NCI-H2196 treated with DMSO at 0.1 percent for 48 hours (cell line): ENCODE results near the gene MYO3A.

Experiments used
- DNase-seq: peaks from one replicate; lab custom pipeline; 2025; ENCODE audit not compliant: unreplicated experiment; lab: John Stamatoyannopoulos, UW

MYO3A gene, protein sequence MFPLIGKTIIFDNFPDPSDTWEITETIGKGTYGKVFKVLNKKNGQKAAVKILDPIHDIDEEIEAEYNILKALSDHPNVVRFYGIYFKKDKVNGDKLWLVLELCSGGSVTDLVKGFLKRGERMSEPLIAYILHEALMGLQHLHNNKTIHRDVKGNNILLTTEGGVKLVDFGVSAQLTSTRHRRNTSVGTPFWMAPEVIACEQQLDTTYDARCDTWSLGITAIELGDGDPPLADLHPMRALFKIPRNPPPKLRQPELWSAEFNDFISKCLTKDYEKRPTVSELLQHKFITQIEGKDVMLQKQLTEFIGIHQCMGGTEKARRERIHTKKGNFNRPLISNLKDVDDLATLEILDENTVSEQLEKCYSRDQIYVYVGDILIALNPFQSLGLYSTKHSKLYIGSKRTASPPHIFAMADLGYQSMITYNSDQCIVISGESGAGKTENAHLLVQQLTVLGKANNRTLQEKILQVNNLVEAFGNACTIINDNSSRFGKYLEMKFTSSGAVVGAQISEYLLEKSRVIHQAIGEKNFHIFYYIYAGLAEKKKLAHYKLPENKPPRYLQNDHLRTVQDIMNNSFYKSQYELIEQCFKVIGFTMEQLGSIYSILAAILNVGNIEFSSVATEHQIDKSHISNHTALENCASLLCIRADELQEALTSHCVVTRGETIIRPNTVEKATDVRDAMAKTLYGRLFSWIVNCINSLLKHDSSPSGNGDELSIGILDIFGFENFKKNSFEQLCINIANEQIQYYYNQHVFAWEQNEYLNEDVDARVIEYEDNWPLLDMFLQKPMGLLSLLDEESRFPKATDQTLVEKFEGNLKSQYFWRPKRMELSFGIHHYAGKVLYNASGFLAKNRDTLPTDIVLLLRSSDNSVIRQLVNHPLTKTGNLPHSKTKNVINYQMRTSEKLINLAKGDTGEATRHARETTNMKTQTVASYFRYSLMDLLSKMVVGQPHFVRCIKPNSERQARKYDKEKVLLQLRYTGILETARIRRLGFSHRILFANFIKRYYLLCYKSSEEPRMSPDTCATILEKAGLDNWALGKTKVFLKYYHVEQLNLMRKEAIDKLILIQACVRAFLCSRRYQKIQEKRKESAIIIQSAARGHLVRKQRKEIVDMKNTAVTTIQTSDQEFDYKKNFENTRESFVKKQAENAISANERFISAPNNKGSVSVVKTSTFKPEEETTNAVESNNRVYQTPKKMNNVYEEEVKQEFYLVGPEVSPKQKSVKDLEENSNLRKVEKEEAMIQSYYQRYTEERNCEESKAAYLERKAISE (N-terminal part only)

DNA sequence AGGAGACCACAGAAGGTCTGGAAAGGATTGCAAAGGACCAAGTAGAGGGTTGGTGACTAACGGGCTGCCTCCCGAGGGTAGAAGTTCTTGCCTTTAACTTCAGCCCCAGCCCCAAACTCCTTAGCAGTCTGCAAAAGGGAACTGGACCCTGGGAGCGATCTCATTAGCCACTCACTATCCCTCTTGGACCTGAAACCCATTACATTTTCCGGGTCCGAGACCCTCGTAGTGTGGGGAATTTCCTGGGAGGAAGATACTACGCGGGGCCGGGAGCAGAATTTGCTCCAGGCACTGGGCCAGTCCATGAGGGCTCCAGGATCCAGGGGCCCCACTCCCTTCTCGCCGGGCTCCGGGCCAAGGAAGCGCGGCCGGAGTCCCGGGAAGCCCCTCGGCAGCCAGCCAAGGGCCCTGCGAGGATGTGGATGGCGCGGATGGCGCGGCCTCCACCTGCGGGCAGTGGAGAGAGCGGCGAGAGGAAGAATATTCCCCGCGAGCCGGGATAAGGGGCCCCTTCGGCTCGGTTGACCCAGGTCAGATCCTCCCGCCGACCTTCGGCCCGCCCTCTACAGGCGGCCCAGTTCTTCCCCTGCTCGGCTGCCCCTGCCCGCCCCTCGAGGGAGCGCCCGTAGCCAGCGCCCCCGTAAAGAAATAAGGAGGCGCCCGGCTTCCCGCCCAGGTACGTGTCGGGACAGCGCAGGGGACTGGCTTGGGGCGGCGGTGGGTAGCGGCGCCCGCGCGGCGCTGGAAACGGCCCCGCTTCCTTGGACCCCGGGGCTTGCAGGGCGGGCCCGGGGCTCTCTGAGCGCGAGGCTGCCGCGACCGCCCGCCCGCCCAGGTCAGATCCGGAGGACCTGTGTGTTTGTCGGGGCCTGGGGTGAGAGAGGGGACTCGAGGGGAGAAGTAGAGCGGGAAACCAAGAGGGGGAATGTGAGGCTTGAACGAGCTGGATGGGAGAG, at the start of gene MYO3A:
TSS of gene MYO3A (plus strand) at position 577 of the 956 bp plus-strand sequence. CDS start 17,882 bp downstream, outside the sequence.
- DNase-seq, result no peak

GRCh38 chr10:25888627-25889026, 45.4 kb upstream of the MYO3A start:
- no peak for DNase-seq

DNA sequence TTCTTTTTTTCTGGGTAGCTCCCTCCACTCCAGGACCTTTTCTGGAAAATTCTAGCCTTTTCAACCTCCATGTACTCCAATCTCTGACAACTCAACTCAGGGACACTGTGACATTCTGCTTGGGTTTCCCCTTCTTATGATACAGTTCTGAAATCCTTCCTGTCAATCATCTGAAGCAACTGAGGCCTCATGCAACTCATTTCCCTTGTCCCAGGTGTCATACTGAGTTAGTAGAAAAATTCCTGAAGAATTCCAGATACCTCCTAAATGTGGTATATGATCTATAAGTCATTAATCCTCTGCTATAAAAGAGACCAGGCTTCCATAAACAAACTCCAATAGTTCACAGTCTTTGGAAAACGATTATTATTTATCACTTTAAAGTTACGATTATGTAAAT, 43.0 kb upstream of the MYO3A start:
- no peak for DNase-seq

- DNase-seq, result no peak
Observed at GRCh38 chr10:25895856-25896255, 38.2 kb upstream of the MYO3A start.

GRCh38 chr10:25896421-25896820, 37.6 kb upstream of the MYO3A start:
- DNase-seq, result no peak

GRCh38 chr10:25899304-25899703, 34.7 kb upstream of the MYO3A start:
- no peak for DNase-seq

GRCh38 chr10:25901199-25901598, 32.8 kb upstream of the MYO3A start:
- no peak for DNase-seq

GRCh38 chr10:25902002-25902401, 32.0 kb upstream of the MYO3A start:
- DNase-seq, result no peak

- no peak for DNase-seq
Observed at GRCh38 chr10:25907261-25907660, 26.8 kb upstream of the MYO3A start.

DNA sequence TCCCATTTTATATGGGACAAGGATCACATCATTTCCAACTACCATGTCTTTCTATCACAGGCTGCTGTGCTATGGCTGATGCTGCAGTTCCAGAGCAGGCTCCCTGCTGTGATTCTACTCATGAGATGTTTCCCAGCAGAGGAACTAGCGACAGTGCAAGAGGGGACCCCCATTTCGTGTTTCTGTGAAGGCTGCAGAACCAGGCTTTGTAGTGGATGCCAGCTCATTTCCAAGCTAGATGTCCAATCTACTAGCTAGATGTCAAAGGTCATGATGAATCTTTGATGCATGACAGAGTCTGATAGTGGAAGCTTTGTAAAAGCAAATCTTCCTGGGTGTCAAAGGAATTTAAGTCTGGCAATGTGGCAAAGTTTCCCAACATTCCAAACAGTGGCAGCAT, 21.2 kb upstream of the MYO3A start:
- DNase-seq, result no peak

- DNase-seq, result no peak
Observed at GRCh38 chr10:25914776-25915175, 19.3 kb upstream of the MYO3A start.

DNA sequence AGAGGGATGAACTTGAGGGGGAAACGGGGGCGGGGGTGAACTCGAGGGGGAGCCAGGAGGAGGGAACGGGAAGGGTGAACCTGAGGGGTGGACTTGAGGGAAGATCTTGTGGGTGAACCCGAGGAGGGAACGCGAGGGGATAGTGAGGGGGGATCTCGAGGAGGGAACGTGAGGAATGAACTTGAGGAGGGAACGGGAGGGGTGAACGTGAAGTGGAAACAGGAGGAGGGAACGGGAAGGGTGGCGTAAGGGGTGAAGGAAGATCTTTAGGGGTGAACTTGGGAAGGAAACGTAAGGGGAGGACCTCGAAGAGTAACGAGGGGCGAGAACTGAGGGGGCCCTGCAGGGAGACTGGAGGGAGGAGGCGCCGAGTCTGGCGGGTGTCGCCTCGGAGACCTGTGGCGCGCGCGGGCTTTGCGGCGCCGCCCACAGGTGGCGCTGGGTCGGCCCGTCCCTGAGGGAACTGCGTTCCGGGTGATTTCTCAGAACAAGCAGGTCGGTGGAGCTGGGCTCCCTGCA, 651 bp downstream of the MYO3A start:
- peak; percentile 18 for DNase-seq

GRCh38 chr10:25938405-25938804, 4.4 kb downstream of the MYO3A start:
- no peak for DNase-seq

DNA sequence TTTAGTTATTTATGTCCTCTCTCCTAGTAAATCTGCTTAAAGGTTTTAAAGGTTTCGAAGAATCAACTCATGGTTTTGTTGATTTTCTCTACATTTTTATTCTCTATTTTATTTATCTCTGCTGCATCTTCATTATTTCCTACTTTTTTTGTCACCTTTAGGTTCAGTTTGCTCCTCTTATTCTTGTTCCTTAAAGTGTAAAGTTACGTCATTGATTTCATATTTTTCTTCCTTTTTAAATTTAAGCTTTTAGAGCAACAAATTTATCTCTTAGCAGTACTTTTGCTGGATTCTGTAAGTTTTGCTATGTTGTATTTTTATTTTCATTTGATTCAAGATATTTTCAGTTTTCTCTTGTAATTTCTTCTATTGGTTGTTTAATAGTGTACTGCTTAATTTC, 10.7 kb downstream of the MYO3A start:
- no peak for DNase-seq

DNA sequence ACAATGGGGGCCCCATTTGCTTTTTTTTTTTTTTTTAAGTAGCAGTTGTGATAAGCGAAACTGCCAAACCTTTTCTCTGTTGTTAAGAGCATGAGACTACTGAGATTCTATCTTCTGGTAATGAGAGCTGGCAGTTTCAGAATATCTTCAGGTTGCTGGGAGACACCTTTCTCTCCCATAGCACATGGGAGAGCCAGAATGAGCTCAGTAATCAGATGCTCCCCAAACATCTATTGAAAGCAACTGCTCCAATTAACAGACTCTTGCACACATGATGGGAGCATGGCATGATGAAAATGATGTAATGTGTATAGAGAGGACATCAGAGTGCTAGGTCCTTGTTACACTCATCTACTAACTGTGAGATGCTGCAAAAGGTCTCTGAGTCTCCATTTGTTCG, 18.8 kb downstream of the MYO3A start:
- DNase-seq, result no peak

- no peak for DNase-seq
Observed at GRCh38 chr10:25954851-25955250, 20.8 kb downstream of the MYO3A start.

GRCh38 chr10:25959540-25960232, 25.7 kb downstream of the MYO3A start:
- DNase-seq, result no peak

DNA sequence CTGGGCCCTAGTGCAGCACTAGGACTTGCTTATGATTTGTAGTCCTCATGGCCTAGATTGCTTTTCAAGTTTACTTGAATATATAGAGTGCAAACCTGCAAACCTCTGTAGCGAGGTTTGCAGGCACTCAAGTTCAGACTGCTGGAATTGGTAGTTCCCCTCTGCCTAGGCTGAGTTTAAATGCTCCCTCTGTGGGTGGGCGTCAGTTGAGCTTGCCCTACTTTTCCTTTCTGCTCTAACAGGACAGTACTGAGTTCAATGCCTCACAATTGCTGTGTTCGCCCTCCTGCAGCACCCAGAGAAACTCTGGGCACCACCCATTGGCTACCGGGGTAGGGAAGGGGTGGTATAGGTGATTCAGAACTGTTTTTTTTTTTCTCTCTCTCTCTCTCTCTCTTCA, 31.6 kb downstream of the MYO3A start:
- no peak for DNase-seq

DNA sequence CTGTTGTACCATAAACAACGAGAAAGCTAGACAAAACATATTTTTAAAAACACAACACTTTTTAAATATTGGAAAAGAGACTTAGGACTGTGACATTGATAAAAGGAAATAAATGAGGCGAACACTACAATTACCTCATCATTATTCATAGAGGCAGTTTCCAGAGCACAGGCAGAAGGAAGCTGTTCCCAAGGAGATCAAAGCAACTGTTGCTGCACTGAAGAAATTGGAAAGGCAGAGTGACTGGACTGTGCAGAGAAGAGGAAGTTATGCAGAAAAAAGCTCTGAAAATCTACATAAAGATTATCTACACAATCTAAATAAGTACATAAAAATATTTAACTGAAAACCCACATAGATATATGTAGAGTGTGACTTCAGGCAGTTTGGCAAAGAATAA, 32.8 kb downstream of the MYO3A start:
- no peak for DNase-seq
